GM21576 (cell line): Measurements from ENCODE around the gene KLHDC7A.
"Not testable (repeated sequence)": the region's sequence is repeated elsewhere in the genome, so short reads cannot be mapped to it uniquely, and the experiment has no call there.

ENCODE experiments used
- ATAC-seq: cut with Tn5 transposase; IDR thresholded peaks from one replicate; pipeline ENCODE4 v1.9.1; 2021; ENCODE audit warnings: mild to moderate bottlenecking, moderate library complexity; ENCODE audit not compliant: unreplicated experiment

KLHDC7A gene

GRCh38 chr1:18480315-18481189 is at the start of gene KLHDC7A:
Gene KLHDC7A (plus strand): TSS chr1:18480930. CDS start chr1:18480982, 52 bp downstream.
- ATAC-seq: no peak

- ATAC-seq: no peak
Observed at GRCh38 chr1:18434041-18434440, 46.7 kb upstream of the KLHDC7A start.

GRCh38 chr1:18440385-18441226 is 40.1 kb upstream of the KLHDC7A start:
- ATAC-seq: no peak

DNA sequence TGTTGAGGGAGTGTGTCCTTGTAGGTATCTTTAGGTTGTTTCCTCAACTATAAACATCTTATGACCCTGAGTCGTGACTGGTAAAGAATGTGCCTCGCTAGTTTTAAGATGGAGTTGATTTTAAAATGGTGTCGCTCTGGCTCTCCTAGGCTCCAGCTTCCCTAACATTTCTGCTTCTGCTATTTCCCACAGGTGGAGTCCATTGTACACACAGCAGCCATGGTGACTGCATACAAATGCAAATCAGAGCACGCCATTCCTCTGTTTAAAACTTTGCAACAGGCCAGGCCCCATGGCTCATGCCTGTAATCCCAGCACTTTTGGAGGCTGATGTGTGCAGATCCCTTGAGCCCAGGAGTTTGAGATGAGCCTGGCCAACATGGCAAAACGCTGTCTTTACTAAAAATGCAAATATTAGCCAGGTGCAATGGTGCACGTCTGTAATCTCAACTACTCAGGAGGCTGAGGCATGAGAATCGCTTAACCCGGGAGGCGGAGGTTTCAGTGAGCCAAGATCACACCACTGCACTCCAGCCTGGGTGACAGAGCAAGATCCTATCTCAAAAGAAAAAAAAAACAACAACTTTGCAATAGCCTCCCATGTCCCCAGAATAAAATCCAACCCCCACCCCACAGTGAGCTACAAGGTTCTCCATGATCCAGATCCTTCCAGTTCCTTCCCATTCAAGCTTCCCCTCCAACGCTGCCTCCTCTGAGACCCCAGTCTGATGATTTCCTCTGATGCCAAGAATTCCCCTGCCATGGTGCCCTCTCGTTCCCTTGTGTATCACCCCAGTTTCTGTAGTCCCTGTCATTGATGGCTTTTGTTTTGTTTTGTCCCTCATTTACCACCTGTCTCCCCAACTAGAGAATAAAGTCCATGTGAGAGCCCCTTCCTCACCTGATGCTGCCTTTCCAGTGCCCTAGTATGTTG is 36.9 kb upstream of the KLHDC7A start:
- no peak for ATAC-seq

- no peak for ATAC-seq
Observed at GRCh38 chr1:18444563-18444962, 36.2 kb upstream of the KLHDC7A start.

DNA sequence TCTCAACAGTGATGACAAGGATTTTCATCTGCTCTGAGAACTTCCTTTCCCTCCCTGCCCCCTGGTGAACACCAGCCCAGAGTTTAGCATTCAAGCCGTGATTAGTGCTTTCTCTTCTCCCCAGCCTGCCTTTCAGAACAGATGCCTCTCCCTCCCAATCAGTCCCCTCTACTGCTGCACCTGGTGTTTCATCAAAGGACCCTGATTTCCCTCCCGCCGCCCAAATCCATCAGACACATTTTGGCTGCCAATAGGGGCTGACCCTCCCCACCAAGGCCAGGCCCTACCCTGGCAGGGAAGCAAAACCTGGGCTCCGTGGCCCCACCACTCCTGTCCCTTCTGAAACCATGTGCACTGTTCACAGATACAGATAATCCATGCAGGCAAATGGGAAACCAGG is 34.0 kb upstream of the KLHDC7A start:
- no peak for ATAC-seq

DNA sequence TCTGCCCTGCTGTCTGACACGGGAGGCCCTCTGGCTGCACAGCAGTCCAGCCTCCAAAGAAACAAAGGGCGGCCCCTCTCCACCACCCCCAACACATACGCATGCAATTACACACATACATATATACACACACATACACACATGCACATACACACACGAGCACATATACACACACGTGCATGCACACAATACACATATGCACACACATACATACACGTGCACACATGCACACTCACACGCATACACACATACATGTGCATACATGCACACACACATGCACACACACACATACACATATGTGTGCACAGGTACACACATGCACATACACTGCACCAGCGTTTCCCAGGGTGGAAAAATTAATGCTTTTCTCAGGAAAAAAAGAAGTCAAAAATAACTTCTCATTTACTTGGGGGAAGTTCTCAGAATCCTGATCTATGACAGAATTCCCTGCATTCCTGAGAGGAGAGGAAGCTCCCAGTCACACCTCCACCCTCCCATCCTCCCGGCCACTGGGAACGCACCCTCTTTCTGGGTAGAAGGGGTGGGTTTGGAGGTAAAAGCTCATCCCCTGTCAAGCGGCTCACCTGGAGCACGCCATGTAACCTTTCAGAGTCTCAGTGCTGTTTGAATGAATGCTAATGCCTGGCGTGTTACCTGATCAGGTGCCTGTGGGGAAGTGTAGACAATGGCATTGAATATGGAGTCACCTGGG is 33.1 kb upstream of the KLHDC7A start:
- no peak for ATAC-seq

DNA sequence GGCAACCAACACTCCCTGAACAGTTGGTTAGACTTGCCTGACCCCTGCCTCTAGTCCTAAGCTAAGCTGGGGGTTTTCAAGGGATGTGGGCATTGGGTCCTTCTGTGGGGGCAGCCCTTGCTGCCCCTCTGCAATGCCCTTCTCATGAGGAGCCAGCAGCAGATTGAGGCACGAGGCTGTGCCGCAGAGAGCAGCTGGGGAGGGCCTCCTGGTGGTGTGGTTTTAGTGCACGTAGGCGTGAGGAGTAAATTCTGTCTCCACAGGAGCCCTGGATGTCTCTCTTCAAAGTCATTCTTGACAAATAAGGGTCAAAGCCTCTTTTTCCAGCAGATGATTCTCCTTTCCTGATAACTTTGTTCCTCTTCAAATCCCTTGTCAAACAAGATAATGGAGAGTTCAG is 31.8 kb upstream of the KLHDC7A start:
- ATAC-seq: no peak

- ATAC-seq: no peak
Observed at GRCh38 chr1:18452550-18452949, 28.2 kb upstream of the KLHDC7A start.

- no peak for ATAC-seq
Observed at GRCh38 chr1:18458133-18459092, 22.3 kb upstream of the KLHDC7A start.

DNA sequence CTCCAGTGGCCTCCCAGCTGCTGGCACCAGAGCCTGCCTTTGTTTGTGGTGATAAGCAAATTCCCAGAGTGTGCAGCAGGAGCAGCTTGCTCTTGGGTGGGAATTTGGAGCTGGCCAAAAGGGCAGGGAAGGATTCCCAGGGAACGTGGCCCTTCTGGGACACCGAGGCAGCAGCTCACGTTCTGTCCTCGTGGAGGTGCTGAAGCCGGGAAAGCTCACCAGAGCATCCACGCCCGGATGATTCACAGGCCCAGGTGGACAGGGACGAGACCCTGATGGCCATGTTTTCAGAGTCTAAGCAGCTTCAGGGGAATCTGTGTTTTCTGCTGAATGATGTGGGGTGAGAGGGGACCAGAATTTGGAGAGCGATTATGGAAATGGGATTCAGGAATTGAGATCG is 19.1 kb upstream of the KLHDC7A start:
- no peak for ATAC-seq

- ATAC-seq: not testable (repeated sequence)
Observed at GRCh38 chr1:18462517-18462916, 18.2 kb upstream of the KLHDC7A start.

DNA sequence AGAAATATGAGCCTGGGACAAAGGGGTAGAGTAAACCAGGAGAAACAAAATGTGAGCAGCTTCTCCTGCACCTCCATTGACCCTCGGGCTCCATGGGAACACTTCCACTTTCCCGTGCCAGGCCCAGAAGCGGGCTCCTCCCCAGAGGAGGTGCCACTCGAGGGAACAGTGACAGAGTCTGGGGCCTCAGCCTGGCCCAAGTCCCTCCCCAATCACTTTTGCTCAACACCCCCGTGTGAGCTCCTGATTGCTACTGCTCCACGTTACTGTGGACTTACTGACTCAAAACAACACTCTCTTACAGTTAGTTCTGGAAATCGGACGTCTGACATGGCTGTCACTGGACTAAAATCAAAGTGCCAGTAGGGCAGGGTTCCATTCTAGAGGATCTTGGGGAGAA is 17.7 kb upstream of the KLHDC7A start:
- no peak for ATAC-seq

DNA sequence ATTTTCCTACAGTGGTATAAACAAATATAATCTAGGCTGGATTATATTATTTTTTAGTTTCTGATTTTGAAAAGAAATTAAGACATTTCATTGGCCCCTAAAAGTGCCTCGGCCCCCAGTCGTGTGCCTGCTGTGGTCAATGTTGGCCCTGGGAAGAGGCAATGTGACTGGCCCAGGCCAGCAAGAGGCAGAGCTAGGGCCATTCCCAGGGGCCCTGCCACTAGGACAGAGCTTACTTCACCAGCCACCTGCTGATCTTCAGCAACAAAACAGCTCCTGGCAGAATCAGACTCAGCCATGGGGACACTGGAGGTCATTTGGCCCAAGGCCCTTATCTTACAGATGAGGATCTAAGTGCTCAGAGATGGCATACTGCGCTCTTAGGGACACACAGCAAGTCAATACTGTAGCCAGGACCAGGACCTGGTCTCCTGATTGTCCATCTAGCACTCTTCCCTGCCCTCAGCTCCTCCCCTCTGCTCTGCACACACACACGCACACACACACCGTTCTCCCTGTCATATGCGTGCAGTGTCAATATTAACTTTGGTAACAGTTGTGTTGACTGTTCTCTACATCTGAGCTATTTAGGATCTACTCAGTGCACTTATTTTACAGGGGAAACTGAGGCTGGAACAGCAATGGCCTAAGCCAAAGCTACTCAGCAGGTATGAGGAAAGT is 16.6 kb upstream of the KLHDC7A start:
- ATAC-seq: no peak

DNA sequence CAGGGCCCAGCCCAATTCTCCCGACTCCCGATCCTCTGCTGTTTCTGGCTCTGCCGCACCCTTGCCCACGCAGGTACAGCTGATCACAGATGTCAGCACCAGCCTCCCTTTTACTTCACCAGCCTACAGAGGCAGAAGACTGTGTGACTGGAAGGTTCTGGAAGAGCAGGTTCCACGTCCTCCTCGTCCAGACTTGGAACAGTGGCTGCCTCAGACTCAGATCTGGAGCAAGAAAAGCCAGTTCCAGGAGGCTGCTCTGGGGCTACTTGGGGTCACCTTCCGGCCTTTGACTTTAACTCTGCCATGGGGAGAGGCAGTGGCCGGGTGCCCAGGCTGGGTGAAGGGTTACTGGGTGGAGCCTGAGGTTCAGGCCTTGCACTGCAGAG is 16.1 kb upstream of the KLHDC7A start:
- ATAC-seq: no peak

- no peak for ATAC-seq
Observed at GRCh38 chr1:18466676-18467075, 14.1 kb upstream of the KLHDC7A start.

- ATAC-seq: no peak
Observed at GRCh38 chr1:18468570-18468969, 12.2 kb upstream of the KLHDC7A start.

DNA sequence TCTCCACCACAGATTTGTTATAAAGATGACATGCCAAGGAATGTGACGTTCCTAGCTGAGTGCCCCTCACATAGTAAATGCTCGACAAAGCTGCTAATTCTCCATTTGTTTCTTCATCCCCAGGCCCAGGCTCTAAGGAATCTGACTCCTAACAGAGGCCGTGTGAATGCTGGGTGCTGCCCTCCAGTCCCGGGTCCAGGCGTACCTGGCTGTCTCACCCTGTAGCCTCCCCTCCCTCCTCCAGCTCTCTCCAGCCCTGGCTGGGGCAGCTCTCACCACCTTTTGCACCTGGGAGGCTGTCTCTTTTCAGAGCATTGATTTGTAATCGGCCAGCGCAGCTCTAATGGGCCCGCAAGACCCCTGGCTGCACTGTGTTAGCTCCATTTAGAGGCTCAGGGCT is 11.2 kb upstream of the KLHDC7A start:
- no peak for ATAC-seq
